HepG2 (cell line): ENCODE data around the gene RIPK1. TPM values are rescaled to one million over a fixed set of nuclear protein-coding genes. Genes with fewer than 3 reads are reported as not detected.

Experiments used
- EP300 ChIP-seq, 3 experiments: sonication (generic) in 1 of 3; formaldehyde crosslinking in 1 of 3; IDR thresholded peaks; 2 replicates each; pipeline versions ENCODE4 v1.5.1 to v1.6.1; 2011 to 2020; ENCODE audit warnings: low read depth in 2 of 3, low read length in 2 of 3, borderline replicate concordance in 1 of 3, improper control_type of control experiment in 1 of 3, mild to moderate bottlenecking in 1 of 3, missing genetic modification reagents in 1 of 3, moderate library complexity in 1 of 3
- FOXM1 ChIP-seq: sonication (generic); formaldehyde crosslinking; IDR thresholded peaks from 2 replicates; pipeline ENCODE4 v1.5.0; 2020; ENCODE audit warnings: missing genetic modification reagents
- HOXA3 ChIP-seq: sonication (generic); formaldehyde crosslinking; IDR thresholded peaks from 2 replicates; pipeline ENCODE4 v1.5.0; 2020; ENCODE audit warnings: missing genetic modification reagents
- NR1H2 ChIP-seq: sonication (generic); formaldehyde crosslinking; IDR thresholded peaks from 2 replicates; pipeline ENCODE4 v1.8.1; 2022; ENCODE audit warnings: low read depth, missing genetic modification reagents, borderline replicate concordance
- TARDBP ChIP-seq: sonication (generic); formaldehyde crosslinking; IDR thresholded peaks from 2 replicates; pipeline ENCODE4 v1.8.0; 2022; ENCODE audit warnings: mild to moderate bottlenecking, missing genetic modification reagents
- ZBTB7A ChIP-seq: sonication (generic); formaldehyde crosslinking; IDR thresholded peaks from 2 replicates; pipeline ENCODE4 v1.8.0; 2022; ENCODE audit warnings: mild to moderate bottlenecking, missing genetic modification reagents
- ZFYVE20 ChIP-seq: sonication (generic); formaldehyde crosslinking; IDR thresholded peaks from 2 replicates; pipeline ENCODE4 v1.8.0; 2023; ENCODE audit warnings: low read depth, mild to moderate bottlenecking, moderate library complexity, missing genetic modification reagents, borderline replicate concordance
- ZNF562 ChIP-seq: sonication (generic); formaldehyde crosslinking; IDR thresholded peaks from 2 replicates; pipeline ENCODE4 v1.8.0; 2022; ENCODE audit warnings: missing genetic modification reagents, borderline replicate concordance
- polyA plus RNA-seq, 8 experiments: library from polyadenylated mRNA; depleted of rRNA in 3 of 8; stranded (reverse) in 7 of 8; unstranded in 1 of 8; fragments of >200 nt; fragmentation: Illumina TruSeq in 4 of 8; extraction: Trizol in 4 of 8; gene quantifications; 2 replicates each; pipeline versions ENCODE4 v1.2.1 to v1.2.3, GENCODE V29; 2011 to 2016; ENCODE audit warnings: low read depth in 4 of 8, missing spikeins in 1 of 8, mixed read lengths in 1 of 8; ENCODE audit not compliant: insufficient read depth in 1 of 8
- total RNA-seq, 5 experiments: library from RNA; depleted of rRNA; stranded (reverse); fragments of >200 nt; fragmentation: Illumina TruSeq; extraction: Trizol; gene quantifications; 2 replicates each; pipeline ENCODE4 v1.2.3, GENCODE V29; 2016; ENCODE audit warnings: low read depth in 1 of 5
- TF ChIP-seq, protein P1 (sequence below): IDR thresholded peaks from 2 replicates; pipeline ENCODE4 v1.6.1; 2018; ENCODE audit warnings: missing genetic modification reagents
- TF ChIP-seq, protein P2 (sequence below): sonication (generic); formaldehyde crosslinking; conservative IDR thresholded peaks from 2 replicates; pipeline ENCODE4 v1.4.0; 2020; ENCODE audit warnings: missing genetic modification reagents
- TF ChIP-seq, protein P3 (sequence below), 2 experiments: sonication (generic) in 1 of 2; formaldehyde crosslinking in 1 of 2; IDR thresholded peaks; 2 replicates each; pipeline versions ENCODE4 v1.6.1 to v1.9.0; 2014 to 2022; ENCODE audit warnings: antibody characterized with exemption in 1 of 2, borderline replicate concordance in 1 of 2, inconsistent platforms in 1 of 2, low read depth in 1 of 2, missing genetic modification reagents in 1 of 2
- TF ChIP-seq, protein P4 (sequence below): IDR thresholded peaks from 2 replicates; pipeline ENCODE4 v1.6.1; 2016; ENCODE audit warnings: missing compliant biosample characterization, missing genetic modification reagents, borderline replicate concordance

The RIPK1 gene
- total and polyA plus RNA-seq, 2 of the 13 experiments (the other 11 are each of a cell fraction or from before 2014, with no cell fraction given), result 9.0 to 10.3 TPM

DNA sequence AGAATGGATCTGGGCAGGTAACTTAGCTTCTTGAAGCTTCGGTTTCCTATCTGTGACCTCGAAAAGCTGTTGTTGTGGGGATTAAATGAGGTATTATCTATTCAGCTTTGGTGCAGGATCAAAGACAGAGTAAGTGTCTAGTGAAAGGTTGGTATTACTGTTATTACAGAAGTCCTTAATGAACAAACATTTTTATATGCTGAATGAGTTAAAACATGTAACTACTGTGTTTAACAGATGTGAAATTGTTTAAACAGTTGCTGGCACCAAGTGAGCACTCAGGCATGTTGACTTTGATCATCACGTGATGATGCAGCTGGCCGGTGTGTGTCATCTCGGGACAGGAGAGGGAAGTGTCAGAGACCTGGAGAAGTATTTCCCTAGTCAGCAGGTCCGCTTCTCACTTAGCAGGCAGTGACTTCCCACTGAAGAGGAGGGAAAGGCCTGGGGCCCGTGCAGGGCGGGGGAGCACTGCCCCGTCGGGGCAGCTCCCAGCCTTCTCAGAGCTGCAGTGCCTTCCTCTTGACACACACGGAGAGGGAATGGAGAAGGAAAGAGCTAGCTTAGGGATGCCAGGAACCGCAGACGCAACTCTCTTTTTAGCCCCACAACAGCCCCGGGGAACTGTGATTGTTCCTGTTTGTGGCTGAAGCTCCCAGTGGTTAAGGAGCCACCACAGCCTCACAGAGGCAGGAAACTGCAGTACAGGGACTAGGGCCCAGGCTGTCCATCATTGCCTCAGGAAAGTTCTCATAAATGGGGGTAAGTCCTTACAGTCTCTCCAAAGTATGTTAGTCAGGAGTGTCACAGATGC lies 71.0 kb downstream of the RIPK1 start (continued):
- TF ChIP-seq, protein P1, sequence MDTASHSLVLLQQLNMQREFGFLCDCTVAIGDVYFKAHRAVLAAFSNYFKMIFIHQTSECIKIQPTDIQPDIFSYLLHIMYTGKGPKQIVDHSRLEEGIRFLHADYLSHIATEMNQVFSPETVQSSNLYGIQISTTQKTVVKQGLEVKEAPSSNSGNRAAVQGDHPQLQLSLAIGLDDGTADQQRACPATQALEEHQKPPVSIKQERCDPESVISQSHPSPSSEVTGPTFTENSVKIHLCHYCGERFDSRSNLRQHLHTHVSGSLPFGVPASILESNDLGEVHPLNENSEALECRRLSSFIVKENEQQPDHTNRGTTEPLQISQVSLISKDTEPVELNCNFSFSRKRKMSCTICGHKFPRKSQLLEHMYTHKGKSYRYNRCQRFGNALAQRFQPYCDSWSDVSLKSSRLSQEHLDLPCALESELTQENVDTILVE (CRISPR knock-in tag), result peak; percentile 94
- TF ChIP-seq, protein P2, sequence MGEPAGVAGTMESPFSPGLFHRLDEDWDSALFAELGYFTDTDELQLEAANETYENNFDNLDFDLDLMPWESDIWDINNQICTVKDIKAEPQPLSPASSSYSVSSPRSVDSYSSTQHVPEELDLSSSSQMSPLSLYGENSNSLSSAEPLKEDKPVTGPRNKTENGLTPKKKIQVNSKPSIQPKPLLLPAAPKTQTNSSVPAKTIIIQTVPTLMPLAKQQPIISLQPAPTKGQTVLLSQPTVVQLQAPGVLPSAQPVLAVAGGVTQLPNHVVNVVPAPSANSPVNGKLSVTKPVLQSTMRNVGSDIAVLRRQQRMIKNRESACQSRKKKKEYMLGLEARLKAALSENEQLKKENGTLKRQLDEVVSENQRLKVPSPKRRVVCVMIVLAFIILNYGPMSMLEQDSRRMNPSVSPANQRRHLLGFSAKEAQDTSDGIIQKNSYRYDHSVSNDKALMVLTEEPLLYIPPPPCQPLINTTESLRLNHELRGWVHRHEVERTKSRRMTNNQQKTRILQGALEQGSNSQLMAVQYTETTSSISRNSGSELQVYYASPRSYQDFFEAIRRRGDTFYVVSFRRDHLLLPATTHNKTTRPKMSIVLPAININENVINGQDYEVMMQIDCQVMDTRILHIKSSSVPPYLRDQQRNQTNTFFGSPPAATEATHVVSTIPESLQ (CRISPR knock-in tag), result no peak
- TF ChIP-seq, protein P3, sequence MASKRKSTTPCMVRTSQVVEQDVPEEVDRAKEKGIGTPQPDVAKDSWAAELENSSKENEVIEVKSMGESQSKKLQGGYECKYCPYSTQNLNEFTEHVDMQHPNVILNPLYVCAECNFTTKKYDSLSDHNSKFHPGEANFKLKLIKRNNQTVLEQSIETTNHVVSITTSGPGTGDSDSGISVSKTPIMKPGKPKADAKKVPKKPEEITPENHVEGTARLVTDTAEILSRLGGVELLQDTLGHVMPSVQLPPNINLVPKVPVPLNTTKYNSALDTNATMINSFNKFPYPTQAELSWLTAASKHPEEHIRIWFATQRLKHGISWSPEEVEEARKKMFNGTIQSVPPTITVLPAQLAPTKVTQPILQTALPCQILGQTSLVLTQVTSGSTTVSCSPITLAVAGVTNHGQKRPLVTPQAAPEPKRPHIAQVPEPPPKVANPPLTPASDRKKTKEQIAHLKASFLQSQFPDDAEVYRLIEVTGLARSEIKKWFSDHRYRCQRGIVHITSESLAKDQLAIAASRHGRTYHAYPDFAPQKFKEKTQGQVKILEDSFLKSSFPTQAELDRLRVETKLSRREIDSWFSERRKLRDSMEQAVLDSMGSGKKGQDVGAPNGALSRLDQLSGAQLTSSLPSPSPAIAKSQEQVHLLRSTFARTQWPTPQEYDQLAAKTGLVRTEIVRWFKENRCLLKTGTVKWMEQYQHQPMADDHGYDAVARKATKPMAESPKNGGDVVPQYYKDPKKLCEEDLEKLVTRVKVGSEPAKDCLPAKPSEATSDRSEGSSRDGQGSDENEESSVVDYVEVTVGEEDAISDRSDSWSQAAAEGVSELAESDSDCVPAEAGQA (IDR thresholded peaks at IDR 0.05; ENCODE audit: low read depth), result no peak
- TF ChIP-seq, protein P3 (CRISPR knock-in tag; IDR thresholded peaks at IDR 0.05; ENCODE audit: borderline replicate concordance), result no peak
- TF ChIP-seq ZBTB7A (CRISPR knock-in tag) (no peak), NR1H2 (CRISPR knock-in tag) (peak; percentile 44; the same call in 1 of the 2 replicates), HOXA3 (peak; percentile 83), FOXM1 (CRISPR knock-in tag) (no peak), ZFYVE20 (CRISPR knock-in tag) (no peak), ZNF562 (no peak), EP300 (IDR thresholded peaks at IDR 0.05; ENCODE audit: low read depth in 2 of 2, low read length in 2 of 2) (peak; percentile 80 to 95; a peak in 3 of 4 replicates), EP300 (CRISPR knock-in tag; IDR thresholded peaks at IDR 0.05; ENCODE audit: borderline replicate concordance) (peak; percentile 82; the same call in 1 of the 2 replicates), TARDBP (peak; percentile 97)
- TF ChIP-seq, protein P4, sequence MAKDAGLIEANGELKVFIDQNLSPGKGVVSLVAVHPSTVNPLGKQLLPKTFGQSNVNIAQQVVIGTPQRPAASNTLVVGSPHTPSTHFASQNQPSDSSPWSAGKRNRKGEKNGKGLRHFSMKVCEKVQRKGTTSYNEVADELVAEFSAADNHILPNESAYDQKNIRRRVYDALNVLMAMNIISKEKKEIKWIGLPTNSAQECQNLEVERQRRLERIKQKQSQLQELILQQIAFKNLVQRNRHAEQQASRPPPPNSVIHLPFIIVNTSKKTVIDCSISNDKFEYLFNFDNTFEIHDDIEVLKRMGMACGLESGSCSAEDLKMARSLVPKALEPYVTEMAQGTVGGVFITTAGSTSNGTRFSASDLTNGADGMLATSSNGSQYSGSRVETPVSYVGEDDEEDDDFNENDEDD (CRISPR knock-in tag), result peak; percentile 68; the same call in 1 of the 2 replicates
